NCI-H510A treated with DMSO at 0.1 percent for 48 hours (cell line): ENCODE results near the gene MEIG1.
"Not testable (repeated sequence)": the region's sequence is repeated elsewhere in the genome, so short reads cannot be mapped to it uniquely, and the experiment has no call there.

ENCODE experiments used
- DNase-seq: peaks from one replicate; lab custom pipeline; 2025; lab: John Stamatoyannopoulos, UW

MEIG1 gene

DNA sequence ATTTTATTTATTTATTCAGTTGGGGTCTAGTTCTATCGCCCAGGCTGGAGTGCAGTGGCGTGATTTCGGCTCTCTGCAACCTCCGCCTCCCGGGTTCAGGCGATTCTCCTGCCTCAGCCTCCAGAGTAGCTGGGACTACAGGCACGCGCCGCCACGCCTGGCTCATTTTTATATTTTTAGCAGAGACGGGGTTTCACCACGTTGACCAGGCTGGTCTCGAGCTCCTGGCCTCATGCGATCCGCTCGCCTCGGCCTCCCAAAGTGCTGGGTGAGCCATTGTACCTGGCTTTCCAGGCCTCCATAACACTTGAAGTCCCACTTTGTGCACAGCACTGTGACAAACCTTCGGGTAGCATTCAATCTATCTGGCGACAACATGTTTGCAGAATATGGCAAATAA is 4.3 kb upstream of the MEIG1 start:
- no peak for DNase-seq

DNA sequence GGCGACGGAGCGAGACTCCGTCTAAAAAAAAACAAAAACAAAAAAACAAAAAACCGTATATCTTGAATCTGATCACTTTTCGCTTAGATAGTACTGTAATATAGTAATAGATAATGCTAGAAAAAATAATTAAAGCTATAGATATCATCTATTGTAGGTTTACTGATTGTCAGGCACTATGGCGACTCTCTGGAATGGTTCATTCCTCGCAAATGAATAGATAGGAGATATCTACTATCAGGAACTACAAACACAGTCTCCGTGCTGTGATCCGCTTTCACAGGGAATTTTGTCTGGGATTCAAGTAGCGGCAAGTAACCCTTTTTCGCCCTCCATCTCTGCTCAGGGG is 342 bp upstream of the MEIG1 start:
- no peak for DNase-seq

DNA sequence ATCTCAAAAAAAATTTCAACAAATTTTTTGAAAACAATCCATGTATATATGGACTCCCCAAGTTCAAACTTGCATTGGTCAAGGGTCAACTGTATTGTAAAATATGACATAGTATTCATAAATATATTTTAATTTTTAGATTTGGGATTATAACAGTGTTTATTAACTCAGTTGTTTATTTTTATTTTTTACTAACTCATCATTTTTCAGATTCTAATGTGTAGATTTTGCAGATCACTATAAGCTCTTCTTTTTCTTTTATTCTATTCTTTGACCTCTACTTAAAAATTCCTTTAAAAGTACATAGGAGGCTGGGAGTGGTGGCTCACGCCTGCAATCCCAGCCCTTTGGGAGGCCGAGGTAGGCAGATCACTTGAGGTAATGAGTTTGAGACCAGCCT is 8.7 kb downstream of the MEIG1 start:
- DNase-seq: no peak

DNA sequence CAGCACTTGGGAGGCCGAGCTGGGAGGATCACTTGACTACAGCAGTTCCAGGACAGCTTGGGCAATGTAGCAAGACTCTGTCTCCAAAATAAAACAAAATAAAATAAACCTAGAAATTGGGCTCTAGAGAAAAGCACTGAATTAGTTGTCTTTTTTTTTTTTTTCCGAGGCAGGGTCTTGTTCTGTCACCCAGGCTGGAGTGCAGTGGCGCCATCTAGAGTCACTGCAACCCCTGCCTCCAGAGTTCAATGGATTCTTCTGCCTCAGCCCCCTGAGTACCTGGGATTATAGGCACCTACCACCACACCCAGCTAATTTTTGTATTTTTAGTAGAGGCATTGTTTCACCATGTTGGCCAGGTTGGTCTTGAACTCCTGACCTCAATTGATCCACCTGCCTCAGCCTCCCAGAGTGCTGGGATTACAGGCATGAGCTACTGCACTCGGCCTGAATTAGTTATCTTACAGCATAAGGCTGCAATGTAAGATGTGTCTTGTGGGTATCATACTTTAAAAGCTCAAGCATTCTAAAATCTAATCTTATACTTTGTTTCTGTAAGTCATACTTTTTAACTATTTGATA is 12.8 kb downstream of the MEIG1 start:
- no peak for DNase-seq

DNA sequence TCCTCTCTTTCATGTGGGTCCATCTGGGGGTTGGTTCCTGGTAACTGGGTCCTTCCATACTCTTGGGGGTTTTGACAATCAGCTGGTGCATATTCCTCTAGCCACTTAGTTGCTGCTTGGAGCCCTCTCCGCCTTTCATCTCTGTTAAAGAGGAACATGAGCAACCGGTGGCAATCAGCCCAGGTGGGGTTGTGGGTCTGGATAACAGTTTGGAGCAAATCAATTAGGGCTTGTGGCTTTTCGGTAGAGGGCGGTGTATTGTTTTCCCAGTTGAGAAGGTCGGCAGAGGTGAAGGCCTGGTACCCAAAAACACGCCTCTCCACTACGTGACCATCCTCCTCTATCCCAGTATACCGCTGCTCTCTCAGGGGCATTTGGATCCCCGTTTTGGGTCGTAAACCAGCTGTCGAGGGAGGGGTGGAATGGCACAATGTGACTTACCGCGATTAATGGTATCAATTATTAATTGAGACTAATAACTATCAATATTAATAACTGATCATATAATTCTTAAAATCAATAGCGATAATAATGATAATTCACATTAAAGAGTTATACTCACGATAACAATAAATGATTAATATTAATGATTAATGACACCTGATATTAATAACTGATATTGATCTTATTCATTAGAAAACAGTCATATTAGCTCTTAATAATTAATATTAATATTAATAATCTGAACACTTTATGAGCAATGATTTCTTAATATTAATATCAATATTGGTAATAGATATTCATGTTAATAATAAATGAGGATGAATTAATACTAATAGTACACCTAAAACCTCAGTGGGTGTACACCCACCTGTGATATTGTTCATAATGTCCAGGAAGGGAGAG is 15.2 kb downstream of the MEIG1 start:
- not testable (repeated sequence) for DNase-seq

GRCh38 chr10:14975672-14976273 is 16.6 kb downstream of the MEIG1 start:
- no peak for DNase-seq

- no peak for DNase-seq
Observed at GRCh38 chr10:14982744-14983143, 23.6 kb downstream of the MEIG1 start.

GRCh38 chr10:14989552-14989951 is 30.4 kb downstream of the MEIG1 start:
- not testable (repeated sequence) for DNase-seq

GRCh38 chr10:14991035-14991749 is 32.0 kb downstream of the MEIG1 start:
- not testable (repeated sequence) for DNase-seq

GRCh38 chr10:14992336-14992735 is 33.1 kb downstream of the MEIG1 start:
- not testable (repeated sequence) for DNase-seq

- not testable (repeated sequence) for DNase-seq
Observed at GRCh38 chr10:14993500-14994455, 34.6 kb downstream of the MEIG1 start.

DNA sequence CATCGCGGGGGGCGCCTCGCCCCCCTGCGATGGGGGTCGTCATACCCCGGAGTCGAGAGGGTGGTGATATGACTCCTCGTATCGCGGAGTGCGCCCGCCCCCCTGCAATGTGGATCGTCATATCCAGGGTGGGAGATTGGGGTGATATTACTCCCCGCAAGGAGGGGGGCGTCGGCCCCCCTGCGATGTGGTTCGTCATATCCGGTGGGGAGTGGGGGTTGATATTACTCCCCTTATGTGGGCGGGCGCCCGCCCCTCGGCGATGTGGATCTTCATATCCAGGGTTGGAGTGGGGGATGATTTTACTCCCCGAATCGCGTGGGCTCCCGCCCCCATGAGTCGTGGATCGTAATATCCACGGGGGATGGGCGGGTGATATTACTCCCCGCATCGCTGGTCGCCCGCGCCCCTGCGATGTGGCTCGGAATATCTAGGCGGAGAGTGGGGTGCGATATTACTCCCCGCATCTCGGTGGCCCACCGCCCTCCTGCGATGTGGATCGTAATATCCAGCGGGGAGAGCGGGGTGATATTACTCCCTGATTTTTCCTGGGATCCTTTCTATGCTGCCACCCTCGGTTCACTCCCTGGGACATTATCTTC is 36.9 kb downstream of the MEIG1 start:
- DNase-seq: no peak

DNA sequence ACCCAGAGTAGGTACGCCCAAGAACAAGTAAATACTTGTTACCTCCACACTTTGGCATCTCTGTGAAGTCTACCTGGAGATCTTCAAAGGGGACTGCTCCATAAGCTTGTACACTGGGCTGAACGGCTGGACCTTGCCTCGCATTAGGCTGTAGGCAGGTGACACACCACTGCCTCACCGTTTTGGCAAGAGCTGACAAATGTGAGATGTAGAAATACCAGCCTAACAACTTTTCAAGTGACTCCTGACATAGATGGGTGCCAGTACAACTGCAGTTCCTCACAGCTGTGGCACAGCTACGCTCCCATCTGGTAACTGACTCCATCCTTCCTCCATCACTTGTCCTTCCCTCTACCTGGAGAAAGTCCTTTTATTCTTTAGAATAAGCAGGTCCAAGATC is 54.3 kb downstream of the MEIG1 start:
- peak; percentile 44 for DNase-seq

DNA sequence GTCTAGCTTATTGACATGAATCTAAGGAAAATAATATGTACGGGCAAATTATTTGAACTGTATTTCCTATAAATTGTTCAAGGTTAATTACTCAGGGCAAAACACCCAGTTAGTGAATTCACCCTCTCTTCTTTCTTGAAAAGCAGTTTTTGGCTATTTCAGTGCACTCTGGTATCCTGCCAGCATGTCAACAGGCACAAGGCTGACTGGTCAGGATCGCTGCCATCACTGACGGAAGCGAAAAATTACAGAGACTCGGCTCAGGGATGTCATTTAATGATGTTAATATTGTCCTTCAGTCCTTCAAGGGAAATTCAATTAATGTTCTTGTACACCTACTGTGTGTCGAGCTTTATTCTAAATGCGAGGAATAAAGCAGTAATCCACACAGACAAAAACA is 56.3 kb downstream of the MEIG1 start:
- no peak for DNase-seq

DNA sequence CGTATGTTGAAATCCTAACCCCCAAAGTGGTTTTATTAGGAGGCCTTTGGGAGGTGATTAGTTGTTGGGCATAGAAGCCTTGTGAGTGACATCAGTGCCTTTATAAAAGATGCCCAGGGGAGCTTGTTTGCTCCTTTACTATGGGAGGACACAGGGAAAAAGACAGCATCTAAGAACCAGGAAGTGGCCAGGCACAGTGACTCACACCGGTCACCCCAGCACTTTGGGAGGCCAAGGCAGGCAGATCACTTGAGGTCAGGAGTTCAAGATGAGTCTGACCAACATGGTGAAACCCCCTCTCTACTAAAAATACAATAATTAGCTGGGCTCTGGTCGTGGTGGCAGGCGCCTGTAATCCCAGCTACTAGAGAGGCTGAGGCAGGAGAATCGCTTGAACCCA is 61.8 kb downstream of the MEIG1 start:
- not testable (repeated sequence) for DNase-seq
